ENCODE measurements around the gene NME8.

NME8 gene

DNA sequence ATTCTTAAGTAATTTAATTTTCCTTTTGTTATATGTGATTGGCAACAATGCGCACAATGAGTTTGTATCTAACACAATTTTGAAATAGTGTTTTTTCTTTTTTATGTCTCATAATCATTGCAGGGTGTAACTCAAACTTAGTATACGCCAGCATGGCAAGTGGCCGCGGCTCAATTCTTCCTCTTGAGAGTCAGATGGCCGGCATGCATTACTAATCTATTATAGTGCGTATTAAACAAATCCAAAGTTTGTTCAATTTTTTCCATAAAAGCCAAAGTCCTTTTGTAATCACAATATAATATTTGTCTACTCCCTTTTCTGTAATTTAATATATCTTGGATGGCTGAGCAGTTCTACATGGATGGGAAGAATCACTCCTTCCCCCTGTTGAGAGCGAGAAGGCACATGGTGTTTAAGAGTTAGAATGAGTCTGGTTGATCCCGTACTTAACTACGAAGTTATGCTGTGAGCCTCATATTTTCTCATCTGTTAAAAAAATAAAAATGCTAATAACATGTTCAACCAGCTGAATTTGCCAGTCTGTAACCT lies 84.7 kb downstream of the NME8 start:
- Histone ChIP-seq H3K9me3 (ENCODE audit: insufficient read depth, low read length, severe bottlenecking) (no peaks in the 10 kb centered on the region), H2AFZ (ENCODE audit: low read depth, low read length) (no peak overlapping the region), H3K36me3 (ENCODE audit: insufficient read depth, low read length) (peaks cover 11% of the 10 kb centered on the region; the same call in 1 of the 2 replicates), H3K27me3 (ENCODE audit: insufficient read depth, low read length, poor library complexity) (no peaks in the 10 kb centered on the region), H3K4me3 (ENCODE audit: low read depth in 1 of 2, low read length in 2 of 2) (no peak overlapping the region), H3K79me2 (ENCODE audit: insufficient read depth, low read length) (peaks cover 54% of the 10 kb centered on the region), H3K27ac (ENCODE audit: low read length) (no peak overlapping the region), H3K9ac (ENCODE audit: low read depth, low read length) (no peak overlapping the region), H3K4me1 (ENCODE audit: insufficient read depth, low read length) (no peaks in the 10 kb centered on the region), H4K20me1 (ENCODE audit: insufficient read depth, low read length) (peaks cover 4% of the 10 kb centered on the region; the same call in 1 of the 2 replicates), H3K4me2 (ENCODE audit: insufficient read depth, low read length) (no peak overlapping the region)
- ATAC-seq (ENCODE audit: insufficient read depth, low read depth), result no peak
- TF ChIP-seq EZH2 (IDR thresholded peaks at IDR 0.05; ENCODE audit: borderline replicate concordance, low read depth, low read length, severe bottlenecking), result no peak
- TF ChIP-seq, protein P1, sequence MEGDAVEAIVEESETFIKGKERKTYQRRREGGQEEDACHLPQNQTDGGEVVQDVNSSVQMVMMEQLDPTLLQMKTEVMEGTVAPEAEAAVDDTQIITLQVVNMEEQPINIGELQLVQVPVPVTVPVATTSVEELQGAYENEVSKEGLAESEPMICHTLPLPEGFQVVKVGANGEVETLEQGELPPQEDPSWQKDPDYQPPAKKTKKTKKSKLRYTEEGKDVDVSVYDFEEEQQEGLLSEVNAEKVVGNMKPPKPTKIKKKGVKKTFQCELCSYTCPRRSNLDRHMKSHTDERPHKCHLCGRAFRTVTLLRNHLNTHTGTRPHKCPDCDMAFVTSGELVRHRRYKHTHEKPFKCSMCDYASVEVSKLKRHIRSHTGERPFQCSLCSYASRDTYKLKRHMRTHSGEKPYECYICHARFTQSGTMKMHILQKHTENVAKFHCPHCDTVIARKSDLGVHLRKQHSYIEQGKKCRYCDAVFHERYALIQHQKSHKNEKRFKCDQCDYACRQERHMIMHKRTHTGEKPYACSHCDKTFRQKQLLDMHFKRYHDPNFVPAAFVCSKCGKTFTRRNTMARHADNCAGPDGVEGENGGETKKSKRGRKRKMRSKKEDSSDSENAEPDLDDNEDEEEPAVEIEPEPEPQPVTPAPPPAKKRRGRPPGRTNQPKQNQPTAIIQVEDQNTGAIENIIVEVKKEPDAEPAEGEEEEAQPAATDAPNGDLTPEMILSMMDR (IDR thresholded peaks at IDR 0.05; ENCODE audit: borderline replicate concordance, extremely low read depth, low read length, poor library complexity, severe bottlenecking), result no peak
- no peak for DNase-seq

DNA sequence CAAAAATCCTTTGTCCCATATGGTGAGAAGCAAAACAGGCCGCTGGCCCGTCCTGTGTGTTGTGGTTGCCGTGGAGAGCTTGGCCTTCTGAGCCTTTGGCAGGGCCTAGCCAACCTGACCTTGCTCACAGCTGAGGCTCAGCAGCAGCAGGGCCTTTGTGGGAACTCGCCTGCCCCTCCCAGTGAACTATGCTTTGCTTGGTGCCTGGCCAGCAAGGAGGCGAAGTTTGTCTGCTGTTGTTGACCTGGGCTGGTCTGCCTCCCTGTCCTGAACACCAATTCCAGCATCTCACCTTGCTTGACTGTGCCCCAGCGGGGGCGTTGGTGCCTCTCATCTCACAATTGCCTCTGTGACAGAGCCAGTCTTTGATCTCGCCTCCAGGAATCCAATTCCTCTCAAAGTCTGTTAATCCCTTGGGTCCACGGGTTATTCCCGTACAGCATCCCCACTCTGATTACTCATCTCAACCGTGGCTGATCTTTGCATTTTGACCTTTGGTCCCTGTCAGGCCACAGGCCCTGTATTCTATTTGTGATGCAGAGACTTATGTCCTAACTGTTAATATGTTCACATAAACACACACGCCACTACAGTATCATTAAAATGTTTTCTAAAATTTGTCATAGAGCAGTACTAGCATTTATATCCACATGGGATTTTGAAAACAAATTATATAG lies 94.7 kb downstream of the NME8 start:
- Histone ChIP-seq H4K20me1 (ENCODE audit: insufficient read depth, low read length) (peaks cover 48% of the 10 kb centered on the region), H3K4me1 (ENCODE audit: insufficient read depth, low read length) (no peaks in the 10 kb centered on the region), H3K9me3 (ENCODE audit: insufficient read depth, low read length, severe bottlenecking) (no peaks in the 10 kb centered on the region), H3K9ac (ENCODE audit: low read depth, low read length) (no peak overlapping the region), H3K36me3 (ENCODE audit: insufficient read depth, low read length) (no peaks in the 10 kb centered on the region), H3K4me2 (ENCODE audit: insufficient read depth, low read length) (no peak overlapping the region), H3K79me2 (ENCODE audit: insufficient read depth, low read length) (peaks cover 62% of the 10 kb centered on the region), H3K27ac (ENCODE audit: low read length) (no peak overlapping the region), H2AFZ (ENCODE audit: low read depth, low read length) (no peak overlapping the region), H3K27me3 (ENCODE audit: insufficient read depth, low read length, poor library complexity) (no peaks in the 10 kb centered on the region), H3K4me3 (ENCODE audit: low read depth in 1 of 2, low read length in 2 of 2) (no peak overlapping the region)
- DNase-seq (no peak), ATAC-seq (ENCODE audit: insufficient read depth, low read depth) (peak; percentile 17; the same call in 1 of the 3 replicates)
- TF ChIP-seq EZH2 (IDR thresholded peaks at IDR 0.05; ENCODE audit: borderline replicate concordance, low read depth, low read length, severe bottlenecking), result no peak
- TF ChIP-seq, protein P1 (IDR thresholded peaks at IDR 0.05; ENCODE audit: borderline replicate concordance, extremely low read depth, low read length, poor library complexity, severe bottlenecking), result no peak

DNA sequence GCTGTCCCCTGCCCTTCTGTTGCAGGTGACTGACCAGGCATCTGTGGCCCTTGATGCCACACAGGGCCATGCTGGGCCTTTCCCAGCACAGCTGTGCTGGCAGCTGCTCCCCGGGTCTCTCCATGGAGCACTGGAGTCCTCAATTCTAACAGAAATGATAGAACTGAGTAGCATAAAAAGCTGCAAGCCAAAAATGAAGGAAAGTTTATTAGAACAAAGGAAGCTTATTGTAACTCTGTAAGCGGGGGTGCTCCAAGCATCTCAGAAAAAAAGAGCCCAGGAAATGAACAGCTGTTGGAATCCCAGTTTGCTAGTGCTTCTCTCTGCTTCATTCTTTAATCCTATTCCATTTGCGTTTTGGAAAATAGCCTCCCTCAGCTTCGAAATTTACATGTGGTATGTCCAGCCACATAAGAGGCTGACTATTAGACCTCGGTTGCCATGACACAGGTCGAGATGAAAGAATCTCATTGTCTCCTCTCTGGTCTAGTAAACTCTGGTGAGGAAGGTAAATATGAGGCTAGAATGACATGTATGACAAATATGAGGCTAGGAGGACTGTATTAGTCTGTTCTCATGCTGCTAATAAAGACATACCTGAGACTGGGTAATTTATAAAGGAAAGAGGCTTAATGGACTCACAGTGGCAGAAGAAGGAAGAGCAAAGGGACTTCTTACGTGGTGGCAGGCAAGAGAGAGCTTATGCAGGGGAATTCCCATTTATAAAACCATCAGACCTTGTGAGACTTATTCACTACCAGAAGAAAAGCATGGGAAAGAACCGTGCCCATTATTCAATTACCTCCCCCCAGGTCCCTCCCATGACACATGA lies 95.7 kb downstream of the NME8 start:
- Histone ChIP-seq H3K4me3 (ENCODE audit: low read depth in 1 of 2, low read length in 2 of 2) (no peak overlapping the region), H3K4me1 (ENCODE audit: insufficient read depth, low read length) (no peaks in the 10 kb centered on the region), H3K9me3 (ENCODE audit: insufficient read depth, low read length, severe bottlenecking) (no peaks in the 10 kb centered on the region), H3K27me3 (ENCODE audit: insufficient read depth, low read length, poor library complexity) (no peaks in the 10 kb centered on the region), H3K4me2 (ENCODE audit: insufficient read depth, low read length) (no peak overlapping the region), H2AFZ (ENCODE audit: low read depth, low read length) (no peak overlapping the region), H3K27ac (ENCODE audit: low read length) (no peak overlapping the region), H3K36me3 (ENCODE audit: insufficient read depth, low read length) (peaks cover 6% of the 10 kb centered on the region; the same call in 1 of the 2 replicates), H3K79me2 (ENCODE audit: insufficient read depth, low read length) (peaks cover 57% of the 10 kb centered on the region), H3K9ac (ENCODE audit: low read depth, low read length) (no peak overlapping the region), H4K20me1 (ENCODE audit: insufficient read depth, low read length) (peaks cover 49% of the 10 kb centered on the region)
- DNase-seq, result no peak
- TF ChIP-seq, protein P1 (IDR thresholded peaks at IDR 0.05; ENCODE audit: borderline replicate concordance, extremely low read depth, low read length, poor library complexity, severe bottlenecking), result no peak
- TF ChIP-seq EZH2 (IDR thresholded peaks at IDR 0.05; ENCODE audit: borderline replicate concordance, low read depth, low read length, severe bottlenecking), result no peak
- ATAC-seq (ENCODE audit: insufficient read depth, low read depth), result no peak
